Stimulated activated CD4-positive, alpha-beta T cell treated with anti-CD3 and anti-CD28 coated beads, Interleukin-4, amount 100 ng/mL, for 24 hours (primary cell): ENCODE measurements around the gene KCNMB1.

Source experiments
- DNase-seq: peaks from one replicate; pipeline ENCODE4 v3.0.0-alpha.2; 2020

Gene KCNMB1

DNA sequence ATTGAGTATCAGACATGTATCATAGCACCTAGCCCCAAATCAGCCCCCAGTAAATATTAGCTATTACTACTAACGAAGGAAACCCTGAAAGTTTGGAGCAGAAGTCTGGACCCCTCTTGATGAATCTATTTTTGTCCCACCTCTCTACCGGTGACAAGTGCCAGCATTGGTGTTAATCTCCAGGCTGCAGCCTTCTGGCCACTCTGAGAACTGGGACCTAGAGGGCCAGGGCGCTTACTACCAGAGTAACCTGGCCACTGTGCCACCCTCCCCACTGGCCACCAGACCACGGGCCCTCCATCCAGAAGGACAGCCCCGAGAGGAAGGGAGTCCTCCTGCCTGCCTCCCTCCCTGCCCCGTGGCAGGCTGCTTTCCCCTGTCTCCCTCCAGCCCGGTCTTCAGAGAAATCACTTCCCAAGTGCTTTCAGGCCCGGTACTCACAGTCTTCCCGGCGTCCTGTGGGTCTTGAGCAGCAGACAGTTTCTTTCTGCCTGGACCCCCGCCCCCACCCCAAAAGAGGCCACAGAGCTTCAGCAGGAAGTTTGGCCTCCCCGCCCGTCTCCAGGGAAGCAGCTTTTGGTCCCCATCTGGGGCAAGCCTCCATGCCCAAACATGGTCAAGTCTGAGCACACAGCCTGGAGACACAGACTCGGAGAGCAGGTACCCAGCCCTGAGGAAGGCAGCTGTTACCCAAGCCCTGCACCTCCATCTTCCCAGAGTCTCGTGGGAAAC lies at the start of gene KCNMB1:
Gene KCNMB1 (minus strand): TSS at position 550 of the 732 bp plus-strand sequence. CDS start 3,920 bp downstream, outside the sequence.
- DNase-seq, result no peak

- no peak for DNase-seq
These were observed 49.4 kb upstream of the KCNMB1 start for GRCh38 chr5:170438581-170438980.

DNA sequence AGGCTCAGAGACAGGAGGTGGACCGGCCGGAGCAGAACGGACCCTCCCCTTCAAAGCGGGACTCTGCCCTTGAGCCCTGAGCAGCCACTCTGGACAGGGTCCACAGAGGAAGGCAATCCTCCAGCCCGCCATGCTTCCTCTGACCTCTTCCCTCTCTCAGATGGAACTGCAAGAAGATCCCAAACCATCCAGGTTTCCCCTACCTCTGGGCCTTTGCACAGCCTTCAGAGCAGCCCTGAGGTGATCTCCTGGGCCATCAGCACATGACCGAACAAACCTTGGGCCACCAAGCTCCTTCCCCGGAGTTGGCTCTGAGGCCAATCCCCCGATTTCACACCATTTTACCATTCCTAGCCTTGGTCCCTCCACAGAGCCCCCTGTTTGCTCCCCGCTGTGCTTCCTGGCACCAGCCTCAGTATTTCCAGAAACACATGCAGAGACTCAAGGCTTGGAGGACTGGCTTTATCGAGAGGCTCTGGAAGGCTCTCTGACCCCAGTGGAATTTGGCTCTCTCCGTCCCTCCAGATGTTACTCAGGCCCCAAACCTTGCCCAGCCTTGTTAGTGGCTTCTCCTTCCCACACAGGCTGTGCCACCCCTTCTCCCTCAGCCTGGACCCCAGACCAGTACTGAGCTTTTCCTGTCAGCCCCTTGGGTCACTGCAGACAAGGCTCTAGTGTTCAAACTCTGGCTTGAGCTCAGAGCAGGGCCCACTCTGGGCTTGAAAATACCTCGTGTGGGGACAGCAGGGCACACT lies 48.6 kb upstream of the KCNMB1 start:
- no peak for DNase-seq

DNA sequence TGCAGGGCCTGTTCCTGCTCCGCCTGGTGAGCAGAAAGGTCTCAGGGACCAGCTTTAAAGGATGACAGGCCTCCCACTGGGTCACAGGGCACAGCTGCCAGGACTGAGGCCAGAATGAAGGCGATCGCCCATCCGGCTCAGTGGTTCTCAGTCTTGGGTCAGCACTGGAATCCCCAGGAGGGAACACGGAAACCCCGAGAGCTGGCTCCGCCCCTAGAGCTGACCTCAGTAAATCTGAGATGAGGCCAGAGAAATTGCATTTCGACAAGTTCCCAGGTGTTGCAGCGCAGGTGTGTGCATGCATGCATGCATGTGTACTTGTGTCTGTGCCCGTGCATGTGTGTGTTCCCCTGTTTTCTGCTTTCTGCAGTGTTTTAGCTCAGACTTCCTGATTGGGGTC lies 47.2 kb upstream of the KCNMB1 start:
- DNase-seq, result no peak

DNA sequence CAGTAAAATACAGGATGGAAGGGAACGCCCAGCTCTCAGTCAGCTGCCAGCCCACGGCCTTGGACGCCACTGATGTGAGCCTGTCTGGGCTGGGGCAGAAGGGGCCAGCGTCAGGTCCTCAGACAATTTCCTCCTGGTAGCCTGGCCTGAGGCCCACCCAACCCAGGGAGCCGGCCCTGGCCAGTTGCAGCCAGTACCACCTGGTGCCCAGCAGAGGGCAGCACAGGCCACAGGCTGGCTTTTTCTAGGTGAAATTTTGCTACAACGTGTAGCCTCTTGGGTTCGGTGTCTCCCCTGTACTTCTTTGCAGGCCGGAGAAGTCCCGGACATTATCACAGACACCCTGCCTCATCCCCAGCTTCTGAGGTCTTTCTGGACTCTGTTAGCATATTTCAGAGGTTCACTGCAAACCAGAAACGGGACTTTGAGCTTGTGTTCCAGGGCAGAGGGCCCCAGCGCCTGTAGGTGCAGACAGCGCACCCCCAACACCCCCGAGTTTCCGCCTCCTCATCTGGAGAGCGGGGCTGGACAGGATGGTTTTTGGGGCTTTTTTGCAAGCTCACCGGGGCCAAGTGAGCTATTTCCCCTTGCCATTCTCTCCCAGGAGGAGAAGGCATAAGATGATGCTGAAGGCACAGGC lies 45.9 kb upstream of the KCNMB1 start:
- DNase-seq, result peak; percentile 59

- no peak for DNase-seq
These were observed 43.5 kb upstream of the KCNMB1 start for GRCh38 chr5:170432669-170433068.

GRCh38 chr5:170431571-170431970 lies 42.4 kb upstream of the KCNMB1 start:
- DNase-seq, result no peak

- DNase-seq, result no peak
These were observed 41.8 kb upstream of the KCNMB1 start for GRCh38 chr5:170430866-170431437.

GRCh38 chr5:170430256-170430655 lies 41.1 kb upstream of the KCNMB1 start:
- DNase-seq, result no peak

DNA sequence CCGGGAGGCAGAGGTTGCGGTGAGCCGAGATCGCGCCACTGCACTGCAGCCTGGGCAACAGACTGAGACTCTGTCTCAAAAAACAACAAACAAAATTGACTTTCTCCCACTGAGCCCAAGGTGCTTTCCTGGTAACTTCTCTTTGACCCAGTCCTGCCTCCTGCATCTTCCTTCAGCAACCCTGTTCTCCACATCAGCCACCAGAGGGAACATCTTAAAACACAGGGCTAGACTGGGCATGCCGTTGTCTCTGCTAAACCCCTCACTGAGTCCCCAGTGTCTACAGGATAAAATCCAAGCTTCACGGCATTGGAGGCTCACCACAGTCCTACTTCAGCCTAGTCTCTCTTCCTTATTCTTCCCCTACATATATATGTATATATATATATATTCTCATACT lies 39.8 kb upstream of the KCNMB1 start:
- no peak for DNase-seq

- no peak for DNase-seq
These were observed 38.6 kb upstream of the KCNMB1 start for GRCh38 chr5:170427672-170428236.

- no peak for DNase-seq
These were observed 37.6 kb upstream of the KCNMB1 start for GRCh38 chr5:170426786-170427185.

GRCh38 chr5:170426149-170426767 lies 37.1 kb upstream of the KCNMB1 start:
- no peak for DNase-seq

DNA sequence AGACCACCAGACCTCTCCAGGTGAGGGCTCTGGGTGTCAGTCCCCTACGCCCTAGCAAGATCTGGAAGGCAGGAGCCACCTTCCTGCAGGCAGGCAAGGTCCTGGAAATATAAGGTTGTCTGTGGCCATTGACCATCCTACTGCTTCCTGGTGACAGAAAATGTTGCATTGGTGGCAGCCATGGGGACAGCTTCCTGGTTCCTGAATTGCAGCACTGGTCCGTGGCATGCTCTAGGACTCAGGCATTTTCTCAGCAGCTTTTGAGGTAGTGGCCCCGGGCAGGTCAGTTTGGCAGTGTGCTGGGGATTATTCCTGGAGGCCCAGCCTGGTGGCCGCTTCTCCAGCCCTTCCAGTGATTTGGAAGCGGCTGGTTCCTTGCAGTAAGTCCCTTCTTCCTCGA lies 36.6 kb upstream of the KCNMB1 start:
- no peak for DNase-seq

- no peak for DNase-seq
These were observed 35.5 kb upstream of the KCNMB1 start for GRCh38 chr5:170424629-170425028.

- no peak for DNase-seq
These were observed 34.5 kb upstream of the KCNMB1 start for GRCh38 chr5:170423692-170424091.

DNA sequence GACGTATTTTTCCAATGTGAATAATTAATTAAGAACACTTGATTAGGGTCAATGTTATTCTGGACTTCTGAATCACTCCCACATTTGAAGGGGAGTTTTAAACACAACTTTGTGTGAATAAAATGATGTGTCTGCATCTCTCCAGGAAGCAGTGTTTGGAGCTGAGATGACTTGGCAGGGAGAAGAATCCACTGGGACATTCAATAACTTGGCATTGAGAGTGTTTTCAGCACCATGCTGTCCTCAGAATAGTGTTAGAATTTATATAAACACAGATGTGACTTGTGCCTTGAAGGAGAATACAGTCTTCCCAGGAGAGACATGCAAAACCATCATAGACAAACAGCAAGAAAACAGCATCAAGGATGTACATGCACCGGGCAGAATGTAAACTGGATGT lies 32.7 kb upstream of the KCNMB1 start:
- no peak for DNase-seq

GRCh38 chr5:170420806-170421412 lies 31.7 kb upstream of the KCNMB1 start:
- peak; percentile 64 for DNase-seq

GRCh38 chr5:170419643-170420042 lies 30.5 kb upstream of the KCNMB1 start:
- no peak for DNase-seq

GRCh38 chr5:170418736-170419135 lies 29.6 kb upstream of the KCNMB1 start:
- no peak for DNase-seq

GRCh38 chr5:170416526-170416925 lies 27.4 kb upstream of the KCNMB1 start:
- DNase-seq, result no peak

- no peak for DNase-seq
These were observed 25.6 kb upstream of the KCNMB1 start for GRCh38 chr5:170414786-170415185.
